Left renal pelvis (tissue), 4 donors: ENCODE results near the gene DNAJC24. TPM values are rescaled to one million over a fixed set of nuclear protein-coding genes. Genes with fewer than 3 reads are reported as not detected.
A peak's percentile ranks its signal among the peaks of the same experiment; 100 is the strongest.
"Not testable (repeated sequence)": the region's sequence is repeated elsewhere in the genome, so short reads cannot be mapped to it uniquely, and the experiment has no call there.

ENCODE experiments used
- DNase-seq, 4 donors: peaks; one replicate each; pipeline ENCODE4 v3.0.0-alpha.2; 2013; ENCODE audit warnings: low read depth in 4 of 4, low spot score in 3 of 4
- polyA plus RNA-seq, 4 donors: library from polyadenylated mRNA; unstranded; fragments of 120-200 nt; gene quantifications; one replicate each; pipeline ENCODE4 v1.2.1, GENCODE V29; 2013; ENCODE audit not compliant: insufficient read length in 4 of 4

DNAJC24 gene
- polyA plus RNA-seq = 10 to 100 TPM; 17.6 to 28.5 (median 26.5) TPM

GRCh38 chr11:31369348-31370329 is at the start of gene DNAJC24, which contains the start of gene DCDC1:
DNAJC24 (plus strand) TSS chr11:31369860; CDS start chr11:31370749, 889 bp downstream.
DCDC1 (minus strand) TSS chr11:31369739; CDS start chr11:31328280, 41,459 bp downstream.
- peak; percentile 81 to 89 (median 87) for DNase-seq

- not testable (repeated sequence) for DNase-seq
Observed at GRCh38 chr11:31321494-31321893, 48.2 kb upstream of the DNAJC24 start.

GRCh38 chr11:31323145-31323544 is 46.5 kb upstream of the DNAJC24 start:
- DNase-seq = no peak

GRCh38 chr11:31325160-31325559 is 44.5 kb upstream of the DNAJC24 start:
- DNase-seq = no peak

GRCh38 chr11:31326470-31327148 is 43.1 kb upstream of the DNAJC24 start:
- DNase-seq = no peak

GRCh38 chr11:31327417-31327816 is 42.2 kb upstream of the DNAJC24 start:
- DNase-seq = no peak

- DNase-seq = no peak
Observed at GRCh38 chr11:31328697-31329096, 41.0 kb upstream of the DNAJC24 start.

GRCh38 chr11:31337806-31338205 is 31.9 kb upstream of the DNAJC24 start:
- no peak for DNase-seq

GRCh38 chr11:31340903-31341572 is 28.6 kb upstream of the DNAJC24 start:
- no peak for DNase-seq

GRCh38 chr11:31351168-31351567 is 18.5 kb upstream of the DNAJC24 start:
- DNase-seq = no peak

GRCh38 chr11:31355131-31355530 is 14.5 kb upstream of the DNAJC24 start:
- no peak for DNase-seq

GRCh38 chr11:31355817-31356216 is 13.8 kb upstream of the DNAJC24 start:
- no peak for DNase-seq

GRCh38 chr11:31361743-31362142 is 7.9 kb upstream of the DNAJC24 start:
- DNase-seq = no peak

- no peak for DNase-seq
Observed at GRCh38 chr11:31366795-31367194, 2.9 kb upstream of the DNAJC24 start.

- DNase-seq = no peak
Observed at GRCh38 chr11:31375879-31376278, 6.2 kb downstream of the DNAJC24 start.

- no peak for DNase-seq
Observed at GRCh38 chr11:31383116-31383515, 13.5 kb downstream of the DNAJC24 start.

- DNase-seq = no peak
Observed at GRCh38 chr11:31387379-31387778, 17.7 kb downstream of the DNAJC24 start.

GRCh38 chr11:31397239-31397834 is 27.7 kb downstream of the DNAJC24 start:
- DNase-seq = no peak

- no peak for DNase-seq
Observed at GRCh38 chr11:31404614-31405013, 35.0 kb downstream of the DNAJC24 start.

GRCh38 chr11:31408201-31408600 is 38.5 kb downstream of the DNAJC24 start:
- no peak for DNase-seq
